ENCODE data around the gene SAMD4A.
"Not testable (repeated sequence)": the region's sequence is repeated elsewhere in the genome, so short reads cannot be mapped to it uniquely, and the experiment has no call there.

Gene SAMD4A

GRCh38 chr14:54594537-54594936 lies 27.6 kb downstream of the SAMD4A start:
- DNase-seq (ENCODE audit: low spot score) (no peak), FAIRE-seq (no peak)

DNA sequence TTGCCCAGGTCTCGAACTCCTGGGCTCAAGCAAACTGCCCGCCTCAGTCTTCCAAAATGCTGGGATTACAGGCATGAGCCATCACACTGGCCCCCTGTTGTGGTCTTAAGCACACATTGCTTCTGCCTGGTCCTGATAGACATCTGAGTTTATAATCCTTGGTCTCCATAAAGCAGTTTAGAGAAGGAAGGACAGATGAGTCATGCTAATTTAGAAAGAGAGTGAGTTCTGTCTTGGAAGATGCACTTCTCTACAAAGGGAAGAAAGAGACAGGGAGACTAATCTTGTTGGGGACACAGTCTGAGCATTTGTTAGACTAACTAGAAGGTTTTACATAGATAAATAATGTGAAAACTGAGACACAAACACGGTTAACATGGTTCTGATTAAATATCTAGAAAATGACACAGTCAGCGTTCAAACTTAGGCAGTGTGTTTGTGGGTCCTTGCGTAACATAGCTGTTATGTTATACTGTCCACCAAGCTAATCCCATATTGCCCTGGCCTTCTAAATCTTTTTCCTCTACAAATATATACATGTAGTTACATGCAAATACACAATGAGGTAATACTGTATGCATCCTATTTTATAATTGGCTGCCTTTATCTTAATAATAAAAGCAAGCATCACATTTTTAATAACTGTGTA lies 31.0 kb downstream of the SAMD4A start:
- DNase-seq (ENCODE audit: low spot score) (no peak), FAIRE-seq (no peak)

DNA sequence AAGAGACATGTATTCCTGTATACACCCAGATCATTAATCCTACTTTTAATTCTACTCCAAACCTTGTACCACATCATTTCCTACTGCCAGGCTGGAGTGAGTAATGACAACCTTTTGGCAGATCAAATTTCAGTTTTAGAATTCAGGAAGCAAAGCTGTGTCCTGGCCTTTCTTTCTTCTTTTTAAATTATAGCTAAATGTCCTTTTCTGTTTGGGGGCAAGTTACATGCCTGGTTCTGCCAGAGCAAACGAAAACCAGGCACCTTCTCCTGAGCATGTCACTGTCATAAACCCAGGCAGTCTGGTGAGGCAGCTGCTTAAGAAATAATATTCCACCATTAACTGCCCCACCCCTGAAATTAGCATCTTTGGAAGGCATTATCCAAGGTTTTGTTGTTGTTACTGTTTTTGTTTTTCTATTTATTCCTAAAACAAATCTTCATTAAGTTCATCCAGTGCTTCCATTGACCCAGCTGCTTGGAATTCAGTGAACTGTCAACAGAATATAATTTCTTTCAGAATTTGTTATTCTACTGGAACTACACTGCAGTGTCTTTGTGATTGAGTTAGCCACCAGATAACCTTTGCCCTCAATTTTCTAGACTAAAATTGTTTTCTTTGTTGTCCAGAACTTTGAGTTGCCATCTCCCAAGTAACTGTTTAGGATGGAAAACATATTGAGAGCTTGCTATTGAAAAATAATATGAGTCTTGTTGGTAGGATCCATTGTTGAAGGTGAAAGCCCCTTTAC lies 33.2 kb downstream of the SAMD4A start:
- no peak for FAIRE-seq

GRCh38 chr14:54600717-54601109 lies 33.8 kb downstream of the SAMD4A start:
- DNase-seq (ENCODE audit: low spot score): no peak
- FAIRE-seq: no peak

More for the DNA sequence above, 33.2 kb downstream of the SAMD4A start:
- no peak for DNase-seq (ENCODE audit: low spot score)

DNA sequence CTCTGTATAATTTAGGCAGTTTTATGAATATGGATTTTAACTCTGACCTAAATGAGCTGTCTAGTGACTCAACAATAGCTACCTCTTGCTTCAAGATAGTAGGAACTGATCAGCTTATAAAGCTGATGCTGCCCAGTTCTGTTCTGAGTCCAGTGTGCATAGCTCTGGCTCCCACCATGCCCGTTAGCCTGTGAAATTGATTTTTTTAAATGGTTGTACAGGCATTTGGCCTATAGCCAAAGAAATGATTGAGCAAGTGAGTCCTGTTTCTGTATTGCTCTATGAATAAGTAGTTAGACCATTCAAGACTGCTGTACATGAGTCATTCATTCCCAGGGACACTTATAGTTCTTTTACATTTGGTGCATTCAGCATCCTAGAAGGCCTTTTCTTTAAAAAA lies 36.4 kb downstream of the SAMD4A start:
- no peak for FAIRE-seq
- peak; percentile 16 for DNase-seq (ENCODE audit: low spot score)

DNA sequence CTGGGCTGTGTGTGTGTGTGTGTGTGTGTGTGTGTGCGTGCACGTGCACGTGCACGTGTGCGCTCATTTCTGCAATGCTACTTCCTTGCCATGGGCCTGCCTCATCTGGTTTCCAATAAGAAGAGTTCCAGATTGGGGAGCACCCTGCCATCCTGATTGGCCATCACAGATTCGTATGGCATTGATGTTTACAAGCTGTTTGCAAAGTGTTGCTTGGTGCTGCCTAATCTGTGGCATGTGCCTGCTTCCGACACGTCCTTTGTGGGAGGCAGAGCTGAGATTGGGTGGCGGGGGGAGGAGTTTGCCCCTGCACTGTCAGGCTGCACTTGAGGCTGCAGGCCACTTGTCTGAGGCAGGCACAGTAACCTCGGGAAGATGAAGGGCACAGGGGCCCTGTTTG lies 39.2 kb downstream of the SAMD4A start:
- DNase-seq (ENCODE audit: low spot score) (peak; percentile 43), FAIRE-seq (no peak)

GRCh38 chr14:54606631-54607133 lies 39.8 kb downstream of the SAMD4A start:
- DNase-seq (ENCODE audit: low spot score): peak; percentile 65
- peak; percentile 58 for FAIRE-seq

DNA sequence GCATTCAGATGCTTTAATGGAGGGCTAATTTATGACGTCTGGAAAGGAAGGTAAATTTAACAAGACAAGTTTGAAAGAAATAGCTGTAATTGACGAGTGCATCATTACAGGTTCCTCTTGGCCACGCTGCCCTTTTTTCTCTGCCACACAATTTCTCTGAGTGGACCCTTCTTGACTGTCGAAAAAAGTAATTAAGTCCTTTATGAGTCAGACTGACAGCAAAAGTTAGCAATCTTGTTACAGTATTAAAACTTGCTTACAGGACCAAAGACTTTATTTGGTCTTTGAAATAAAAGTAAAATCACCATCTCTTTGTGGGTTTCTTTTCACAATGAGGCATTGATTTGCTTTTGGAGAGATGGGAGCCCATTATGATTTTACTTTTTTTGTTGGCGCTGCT lies 42.6 kb downstream of the SAMD4A start:
- no peak for DNase-seq (ENCODE audit: low spot score)
- FAIRE-seq: no peak

DNA sequence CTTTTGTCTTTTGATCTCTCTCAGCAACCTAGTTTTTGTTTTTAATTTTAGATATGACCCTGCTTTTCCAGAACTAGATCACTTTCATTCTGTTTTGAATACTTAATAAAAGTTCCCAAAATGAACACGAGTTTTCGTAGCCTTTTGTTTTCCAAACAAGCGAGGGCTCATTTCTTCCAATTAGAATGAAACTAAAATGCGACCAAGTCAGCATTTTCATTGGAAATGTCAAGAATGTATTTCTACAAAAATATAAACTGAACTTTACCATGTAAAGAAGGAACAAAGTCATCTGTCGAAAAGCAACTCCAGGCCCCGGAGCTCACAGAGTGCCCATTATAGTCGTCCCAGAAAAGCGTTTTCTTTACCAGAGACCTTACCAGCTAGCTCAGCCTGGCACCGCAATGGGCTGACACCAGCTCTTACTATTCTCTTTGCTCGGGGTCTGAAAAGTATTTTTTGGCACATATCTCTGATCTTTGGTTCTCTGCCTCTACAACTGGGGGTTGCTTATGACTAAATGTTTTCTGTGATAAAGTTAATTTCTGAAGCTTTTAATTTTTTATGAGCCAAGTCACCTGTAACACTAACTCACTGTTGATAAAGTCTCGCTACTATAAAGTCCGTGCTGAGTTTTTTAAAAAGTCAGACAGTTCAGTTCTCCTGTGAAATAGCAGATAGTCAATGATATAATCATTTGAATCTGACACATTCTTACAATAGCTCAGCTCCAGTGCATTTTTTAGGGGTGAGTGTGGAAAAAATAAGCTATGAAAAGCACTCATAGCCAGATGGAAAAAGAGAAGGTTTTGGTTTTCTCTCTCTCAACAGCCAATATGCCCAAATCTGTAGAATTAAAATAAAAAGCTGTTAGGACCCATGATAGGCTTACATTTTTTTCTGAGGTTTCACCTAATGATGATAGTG lies 43.4 kb downstream of the SAMD4A start:
- DNase-seq (ENCODE audit: low spot score) (no peak), FAIRE-seq (no peak)

- DNase-seq (ENCODE audit: low spot score): no peak
- no peak for FAIRE-seq
These were observed 47.4 kb downstream of the SAMD4A start for GRCh38 chr14:54614296-54614695.

GRCh38 chr14:54617467-54617866 lies 50.5 kb downstream of the SAMD4A start:
- no peak for FAIRE-seq

DNA sequence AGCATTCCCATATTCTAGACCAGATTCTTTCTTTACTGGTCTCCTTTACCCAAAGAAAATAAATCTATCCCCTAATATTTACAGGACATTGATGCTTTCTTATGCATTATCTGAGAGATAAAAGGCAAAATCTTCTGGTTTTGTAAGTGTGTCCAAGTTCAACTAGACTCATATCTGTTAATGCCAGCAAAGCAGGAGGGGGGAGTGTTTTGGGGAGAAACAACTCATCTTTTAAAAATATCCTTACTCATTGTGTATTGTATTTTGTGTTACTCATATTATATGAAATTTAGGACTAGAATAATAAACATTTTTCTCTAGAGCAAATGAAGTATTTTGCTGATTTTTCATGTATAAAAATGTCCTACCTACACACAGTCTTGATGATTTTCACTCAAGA lies 54.8 kb downstream of the SAMD4A start:
- no peak for DNase-seq (ENCODE audit: low spot score)
- FAIRE-seq: no peak

More at GRCh38 chr14:54617467-54617866, 50.5 kb downstream of the SAMD4A start:
- DNase-seq (ENCODE audit: low spot score): no peak

- no peak for DNase-seq (ENCODE audit: low spot score)
- FAIRE-seq: no peak
These were observed 55.4 kb downstream of the SAMD4A start for GRCh38 chr14:54622192-54622958.

DNA sequence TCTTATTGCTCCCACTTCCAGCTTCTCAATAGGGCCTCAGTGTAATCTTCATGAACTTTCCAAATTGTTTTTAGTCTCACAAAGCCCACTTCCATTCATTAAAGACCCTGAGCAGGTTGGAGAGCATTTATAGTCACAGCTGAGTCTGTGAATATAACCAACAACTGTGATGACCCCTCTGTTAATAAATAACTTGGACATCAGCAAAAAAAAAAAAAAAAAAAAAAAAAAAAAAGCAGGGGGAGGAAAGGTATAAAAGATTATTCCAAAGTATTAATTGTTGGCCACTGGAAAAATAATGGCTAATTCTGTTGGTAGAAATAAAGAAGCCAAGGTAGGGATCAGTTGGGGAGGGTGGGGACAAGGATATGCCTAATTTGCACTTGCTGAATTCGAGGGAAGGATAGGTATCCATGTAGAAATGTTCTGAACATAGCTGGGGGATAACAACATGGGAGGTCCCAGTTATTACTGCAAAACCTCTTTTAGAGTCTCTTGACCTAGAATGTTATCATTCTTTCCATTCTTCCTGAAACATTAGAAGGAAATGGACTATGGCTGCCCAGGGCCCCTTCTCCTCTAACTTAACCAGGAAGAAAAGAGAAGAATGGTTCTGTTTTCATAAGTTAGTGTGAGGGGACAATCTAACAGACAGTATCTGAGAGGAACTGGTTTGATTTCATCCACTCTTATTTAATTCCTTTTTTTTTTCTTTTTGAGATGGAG lies 56.5 kb downstream of the SAMD4A start:
- DNase-seq (ENCODE audit: low spot score): no peak
- FAIRE-seq: no peak

GRCh38 chr14:54624005-54624358 lies 57.1 kb downstream of the SAMD4A start:
- FAIRE-seq; DNase-seq (ENCODE audit: low spot score): not testable (repeated sequence)

GRCh38 chr14:54625112-54625511 lies 58.2 kb downstream of the SAMD4A start:
- FAIRE-seq: no peak
- no peak for DNase-seq (ENCODE audit: low spot score)

DNA sequence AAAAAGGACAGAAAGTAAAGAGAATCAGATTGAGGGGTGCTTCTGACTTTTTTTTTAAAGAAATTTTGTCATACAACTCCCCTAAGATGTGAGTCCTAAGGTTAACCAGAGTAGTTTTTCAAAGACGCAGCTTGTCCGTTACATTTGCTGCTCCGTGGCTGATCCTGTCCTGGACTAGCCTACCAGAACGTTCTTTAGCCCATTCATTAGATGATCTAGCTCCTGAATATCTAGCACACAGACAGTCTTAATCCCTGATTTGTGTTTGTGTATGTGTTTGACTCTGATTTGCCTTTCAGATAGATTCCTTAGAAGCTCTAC lies 60.3 kb downstream of the SAMD4A start:
- FAIRE-seq: no peak
- DNase-seq (ENCODE audit: low spot score): no peak

DNA sequence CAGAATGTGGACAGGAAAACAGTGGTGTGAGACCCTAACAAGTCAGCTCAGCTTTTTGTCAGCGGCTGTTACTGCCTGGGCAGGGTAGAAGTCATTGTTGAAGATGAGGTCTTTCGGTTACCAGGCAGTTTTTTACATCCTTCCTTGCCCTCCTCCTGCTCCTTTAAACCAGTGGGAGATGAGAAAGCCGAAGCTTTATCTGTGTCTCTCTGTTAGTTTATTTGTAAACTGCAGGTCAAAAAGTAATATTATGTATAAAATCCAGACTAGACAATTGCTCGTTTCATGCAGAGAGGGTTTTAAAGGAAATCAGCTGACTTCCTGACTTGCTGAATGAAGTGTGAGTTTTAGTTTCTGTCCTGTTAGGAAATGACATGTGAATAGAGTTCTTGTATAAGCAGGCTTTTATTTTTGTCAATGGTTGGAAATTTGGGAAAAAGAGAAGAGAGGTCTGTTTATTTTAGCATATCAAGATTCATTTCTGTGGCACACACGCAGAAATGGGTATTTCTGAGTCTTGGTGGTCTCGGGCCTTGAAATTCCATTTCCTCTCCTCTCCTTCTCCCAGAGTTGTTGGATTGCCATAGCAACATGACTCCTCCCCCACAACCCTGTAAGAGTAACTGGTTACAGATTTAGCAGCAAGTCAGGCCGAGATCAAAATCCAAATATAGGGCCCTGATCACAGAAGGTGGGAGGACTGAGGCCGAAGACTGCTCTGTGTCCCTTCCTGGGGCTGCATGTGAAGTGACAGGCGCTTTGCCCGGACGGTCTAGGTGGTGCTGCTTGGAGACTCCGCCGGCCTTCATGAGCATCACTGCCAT lies 60.8 kb downstream of the SAMD4A start:
- no peak for FAIRE-seq
- DNase-seq (ENCODE audit: low spot score): no peak

DNA sequence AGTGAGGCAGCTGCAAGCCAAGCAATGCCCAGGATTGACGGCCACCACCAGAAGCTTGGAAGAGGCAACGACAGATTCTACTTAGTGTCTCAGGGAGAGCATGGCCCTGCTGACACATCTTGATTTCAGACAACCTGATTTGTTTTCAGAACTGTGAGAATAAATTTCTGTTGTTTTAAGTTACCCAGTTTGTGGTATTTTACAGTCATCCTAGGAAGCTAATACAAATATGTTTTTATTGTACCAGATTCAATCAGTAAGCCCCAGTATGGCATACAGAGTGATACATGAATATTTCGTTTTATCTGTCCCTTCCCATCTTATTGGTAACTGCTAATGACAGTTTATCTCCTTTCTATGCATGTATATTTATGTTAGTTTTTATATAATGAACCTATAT lies 62.3 kb downstream of the SAMD4A start:
- DNase-seq (ENCODE audit: low spot score) (no peak), FAIRE-seq (no peak)

Measured in RCC 7860 (cell line).